Uterus (tissue), 4 donors: ENCODE data around the gene KHDRBS1. TPM values are rescaled to one million over a fixed set of nuclear protein-coding genes. Genes with fewer than 3 reads are reported as not detected.

Source experiments
- DNase-seq, 2 donors: peaks; one replicate each; pipeline ENCODE4 v3.0.0-alpha.2; 2019 to 2020
- H3K27ac ChIP-seq, 2 donors: fragments of 200-600 bp; sonication (generic); 1 replicate in 1 of 2; 2 replicates in 1 of 2; pipeline ENCODE4 v1.5.1; 2016 to 2018
- H3K27me3 ChIP-seq, 2 donors: fragments of 200-600 bp; sonication (generic); one replicate each; pipeline ENCODE4 v1.5.1; 2018 to 2019; ENCODE audit warnings: control low read depth in 1 of 2
- H3K36me3 ChIP-seq, 2 donors: fragments of 200-600 bp; sonication (generic); one replicate each; pipeline ENCODE4 v1.5.1; 2019; ENCODE audit warnings: control low read depth in 1 of 2
- H3K4me1 ChIP-seq, 2 donors: fragments of 200-600 bp; sonication (generic); one replicate each; pipeline ENCODE4 v1.5.1; 2018 to 2019; ENCODE audit warnings: control low read depth in 1 of 2
- H3K4me3 ChIP-seq, 2 donors: fragments of 200-600 bp; sonication (generic); 1 replicate in 1 of 2; 2 replicates in 1 of 2; pipeline ENCODE4 v1.5.1; 2018 to 2019; ENCODE audit warnings: mild to moderate bottlenecking in 1 of 2
- H3K9me3 ChIP-seq, 2 donors: fragments of 200-600 bp; sonication (generic); one replicate each; pipeline ENCODE4 v1.5.1; 2019; ENCODE audit warnings: control low read depth in 1 of 2
- POLR2A ChIP-seq, 2 donors: fragments of 450-650 bp; IDR thresholded peaks; one replicate each; pipeline ENCODE4 v1.6.1; 2016; ENCODE audit warnings: antibody characterized with exemption in 2 of 2, mild to moderate bottlenecking in 1 of 2, moderate library complexity in 1 of 2
- intact Hi-C: fragments of 100-400 bp; cut with DNase I; formaldehyde crosslinking; loops from one replicate; pipeline ENCODE4 v1.15.1; 2023; ENCODE audit warnings: low total_unique reads
- total RNA-seq, 4 donors: library from RNA; depleted of rRNA in 3 of 4; stranded (reverse); fragments of >200 nt in 3 of 4; gene quantifications; one replicate each; pipeline versions ENCODE4 v1.1.0 to v1.2.4, GENCODE V29; 2014 to 2023
- TF ChIP-seq, protein P1 (sequence below), 4 experiments: fragments of 200-600 bp in 2 of 4; fragments of 450-650 bp in 2 of 4; sonication (generic) in 2 of 4; IDR thresholded peaks; one replicate each; pipeline ENCODE4 v1.5.1; 2016 to 2019; ENCODE audit warnings: antibody characterized with exemption in 4 of 4, mild to moderate bottlenecking in 2 of 4, moderate library complexity in 1 of 4
- donor health status: DM: yes; HTN: yes; CAD: no.

KHDRBS1 gene
- total RNA-seq, 4 donors from 2014 or later = 40.9 to 142 (median 96.5) TPM

DNA sequence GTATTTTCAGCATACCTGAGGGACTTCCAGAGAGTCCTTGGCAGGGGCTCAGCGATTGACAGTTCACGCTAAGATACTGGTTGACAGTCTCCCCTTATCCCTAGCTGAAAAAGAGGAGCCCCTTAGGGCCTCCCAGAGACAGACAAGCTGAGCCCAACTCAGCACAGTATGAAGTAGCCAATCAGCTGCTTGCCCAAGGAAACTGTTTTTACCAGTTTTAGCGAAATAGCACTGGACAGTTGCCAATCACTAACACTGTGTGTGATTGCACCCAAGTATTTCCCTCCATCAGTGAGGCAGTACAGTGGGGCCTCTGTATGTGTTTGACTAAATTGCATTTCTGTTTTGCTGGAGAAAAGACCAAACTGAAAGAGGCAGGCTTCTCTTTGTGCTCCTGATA lies 27.0 kb downstream of the KHDRBS1 start:
- Histone ChIP-seq H3K27me3 (no peaks in the 10 kb centered on the region), H3K4me3 (no peak overlapping the region), H3K27ac (no peak overlapping the region), H3K4me1 (no peaks in the 10 kb centered on the region), H3K36me3 (no peaks in the 10 kb centered on the region), H3K9me3 (no peaks in the 10 kb centered on the region)
- no peak for TF ChIP-seq POLR2A (IDR thresholded peaks at IDR 0.05)
- TF ChIP-seq, protein P1, sequence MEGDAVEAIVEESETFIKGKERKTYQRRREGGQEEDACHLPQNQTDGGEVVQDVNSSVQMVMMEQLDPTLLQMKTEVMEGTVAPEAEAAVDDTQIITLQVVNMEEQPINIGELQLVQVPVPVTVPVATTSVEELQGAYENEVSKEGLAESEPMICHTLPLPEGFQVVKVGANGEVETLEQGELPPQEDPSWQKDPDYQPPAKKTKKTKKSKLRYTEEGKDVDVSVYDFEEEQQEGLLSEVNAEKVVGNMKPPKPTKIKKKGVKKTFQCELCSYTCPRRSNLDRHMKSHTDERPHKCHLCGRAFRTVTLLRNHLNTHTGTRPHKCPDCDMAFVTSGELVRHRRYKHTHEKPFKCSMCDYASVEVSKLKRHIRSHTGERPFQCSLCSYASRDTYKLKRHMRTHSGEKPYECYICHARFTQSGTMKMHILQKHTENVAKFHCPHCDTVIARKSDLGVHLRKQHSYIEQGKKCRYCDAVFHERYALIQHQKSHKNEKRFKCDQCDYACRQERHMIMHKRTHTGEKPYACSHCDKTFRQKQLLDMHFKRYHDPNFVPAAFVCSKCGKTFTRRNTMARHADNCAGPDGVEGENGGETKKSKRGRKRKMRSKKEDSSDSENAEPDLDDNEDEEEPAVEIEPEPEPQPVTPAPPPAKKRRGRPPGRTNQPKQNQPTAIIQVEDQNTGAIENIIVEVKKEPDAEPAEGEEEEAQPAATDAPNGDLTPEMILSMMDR (IDR thresholded peaks at IDR 0.05) = no peak
- DNase-seq = no peak
- intact Hi-C loops = no loop called here

DNA sequence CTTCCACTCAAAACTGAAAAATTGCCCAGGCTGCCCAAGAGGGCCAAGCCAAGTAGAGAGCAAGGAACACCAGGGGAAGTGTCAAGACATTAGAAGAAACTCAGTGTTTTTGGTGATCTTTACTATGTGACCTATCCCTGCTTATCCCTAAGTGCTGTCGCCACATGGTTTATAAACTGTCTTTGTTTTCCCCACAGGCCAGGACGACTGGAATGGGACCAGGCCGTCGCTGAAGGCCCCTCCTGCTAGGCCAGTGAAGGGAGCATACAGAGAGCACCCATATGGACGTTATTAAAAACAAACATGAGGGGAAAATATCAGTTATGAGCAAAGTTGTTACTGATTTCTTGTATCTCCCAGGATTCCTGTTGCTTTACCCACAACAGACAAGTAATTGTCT lies 28.7 kb downstream of the KHDRBS1 start:
- no peak overlapping the region for H3K4me3 ChIP-seq
- no peak for DNase-seq
- no peaks in the 10 kb centered on the region for H3K9me3 ChIP-seq
- H3K36me3 ChIP-seq = no peaks in the 10 kb centered on the region
- no peak overlapping the region for H3K27ac ChIP-seq
- no peaks in the 10 kb centered on the region for H3K4me1 ChIP-seq
- TF ChIP-seq, protein P1 (IDR thresholded peaks at IDR 0.05) = no peak
- no peak for TF ChIP-seq POLR2A (IDR thresholded peaks at IDR 0.05)
- no peaks in the 10 kb centered on the region for H3K27me3 ChIP-seq
- intact Hi-C loops = no loop called here

DNA sequence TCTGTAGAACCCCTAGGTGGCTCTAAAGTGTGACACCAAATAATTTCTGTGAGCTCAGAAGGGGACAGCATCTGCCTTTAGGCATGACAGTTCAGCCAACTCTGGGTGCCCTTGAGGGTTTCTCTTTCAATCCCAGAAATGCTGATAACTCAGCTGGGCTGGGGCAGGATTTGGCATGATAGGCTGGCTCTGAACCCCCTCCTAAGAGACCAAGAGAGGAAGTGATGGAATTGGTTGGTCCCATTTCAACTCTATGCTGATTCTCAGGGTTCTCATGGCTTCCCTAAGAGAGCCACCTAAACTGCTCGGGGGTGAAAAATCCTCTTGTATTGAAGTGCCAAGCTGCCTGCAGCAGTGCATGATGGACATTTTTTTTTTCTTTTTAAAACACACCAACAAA lies 30.6 kb downstream of the KHDRBS1 start:
- no peaks in the 10 kb centered on the region for H3K27me3 ChIP-seq
- TF ChIP-seq, protein P1 (IDR thresholded peaks at IDR 0.05) = no peak
- TF ChIP-seq POLR2A (IDR thresholded peaks at IDR 0.05) = no peak
- intact Hi-C loops = no loop called here
- no peaks in the 10 kb centered on the region for H3K36me3 ChIP-seq
- no peaks in the 10 kb centered on the region for H3K4me1 ChIP-seq
- no peaks in the 10 kb centered on the region for H3K9me3 ChIP-seq
- no peak for DNase-seq
- H3K4me3 ChIP-seq = no peak overlapping the region
- no peak overlapping the region for H3K27ac ChIP-seq

DNA sequence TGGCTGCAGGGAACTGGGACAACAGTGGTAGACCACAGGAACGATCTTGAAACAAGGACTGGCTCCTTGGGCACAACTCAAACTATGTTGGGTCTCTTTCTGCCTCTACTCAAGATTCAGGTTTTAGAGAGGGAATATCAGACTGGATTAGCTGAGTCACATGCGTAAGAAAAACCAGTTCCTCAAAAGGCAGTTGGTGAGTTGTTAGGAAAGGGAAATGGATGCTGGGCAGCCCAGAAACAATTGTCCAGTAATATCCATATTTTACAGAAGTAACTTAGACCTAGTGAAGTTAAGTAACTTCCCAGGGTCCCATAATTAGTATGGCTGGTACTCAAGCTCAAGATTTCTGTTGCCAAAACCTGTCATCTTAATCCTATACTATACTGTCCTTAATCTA lies 32.1 kb downstream of the KHDRBS1 start:
- DNase-seq = no peak
- H3K4me1 ChIP-seq = no peaks in the 10 kb centered on the region
- no peak overlapping the region for H3K27ac ChIP-seq
- no peaks in the 10 kb centered on the region for H3K27me3 ChIP-seq
- intact Hi-C loops = no loop called here
- no peak overlapping the region for H3K4me3 ChIP-seq
- no peaks in the 10 kb centered on the region for H3K36me3 ChIP-seq
- H3K9me3 ChIP-seq = no peaks in the 10 kb centered on the region
- TF ChIP-seq, protein P1 (IDR thresholded peaks at IDR 0.05) = no peak

DNA sequence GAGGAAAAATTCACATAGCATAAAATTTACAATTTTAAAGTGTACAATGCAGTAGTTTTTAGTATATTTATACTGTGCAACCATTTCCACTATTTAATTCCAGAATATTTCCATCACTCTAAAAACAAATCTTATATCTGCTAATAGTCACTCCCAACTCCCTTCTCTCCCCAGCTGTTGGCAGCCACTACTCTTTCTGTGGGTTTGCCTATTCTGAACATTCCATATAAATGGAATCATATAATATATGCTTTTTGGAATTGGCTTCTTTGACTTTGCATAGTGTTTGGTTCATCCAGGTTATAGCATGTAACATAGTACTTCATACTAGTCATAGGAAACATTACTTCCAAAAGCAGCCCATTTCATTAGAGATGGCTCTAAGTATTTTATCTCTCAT lies 34.0 kb downstream of the KHDRBS1 start:
- intact Hi-C loops = no loop called here
- DNase-seq = no peak
- Histone ChIP-seq H3K4me1 (no peaks in the 10 kb centered on the region), H3K27ac (no peak overlapping the region), H3K27me3 (no peaks in the 10 kb centered on the region), H3K4me3 (no peak overlapping the region), H3K36me3 (no peaks in the 10 kb centered on the region), H3K9me3 (no peaks in the 10 kb centered on the region)
- TF ChIP-seq, protein P1 (IDR thresholded peaks at IDR 0.05) = no peak
- TF ChIP-seq POLR2A (IDR thresholded peaks at IDR 0.05) = no peak
